Measurements from ENCODE around the gene PTPRC. TPM values are rescaled to one million over a fixed set of nuclear protein-coding genes. Genes with fewer than 3 reads are reported as not detected.

The PTPRC gene
- polyA plus RNA-seq, 1 donor (not counting 4 experiments of a cell fraction or from before 2014, with no cell fraction given): not detected

DNA sequence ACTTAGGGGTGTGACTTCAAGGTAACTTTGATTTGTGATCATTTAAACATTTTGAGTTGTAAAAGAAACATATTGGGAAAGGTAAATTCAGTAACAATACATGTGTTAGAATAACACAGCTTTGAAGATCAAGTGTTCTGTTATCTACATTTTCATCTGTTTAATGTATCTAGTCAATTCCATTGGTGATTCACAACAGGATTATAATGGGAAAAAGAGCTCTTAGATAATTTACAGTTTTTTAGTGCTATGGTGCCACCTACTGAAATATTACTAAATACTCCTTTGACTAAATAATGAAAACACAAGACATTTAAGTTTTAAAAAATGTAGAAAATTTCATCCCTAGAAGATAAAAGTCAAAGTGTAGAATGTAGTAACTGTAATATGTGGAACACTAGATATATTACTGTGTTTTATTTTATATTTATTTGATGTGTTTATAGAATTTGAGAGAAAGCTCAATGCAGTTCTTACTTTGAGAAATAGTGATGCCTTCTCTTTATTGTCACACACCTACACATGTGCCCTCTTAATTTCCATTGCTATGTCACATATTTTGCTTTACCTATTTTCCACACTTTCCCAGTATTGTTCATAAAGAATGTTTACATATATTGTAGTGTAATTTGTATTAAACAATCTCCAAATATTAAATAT lies 47.4 kb downstream of the PTPRC start:
- H3K9me1 ChIP-seq (ENCODE audit: control insufficient read depth, extremely low read depth, insufficient read depth, low read length): no peaks in the 10 kb centered on the region
- no peaks in the 10 kb centered on the region for H4K20me1 ChIP-seq (ENCODE audit: control insufficient read depth, extremely low read depth, insufficient read depth, low read length)
- dilution Hi-C loops (cut with MboI; ENCODE audit: extremely low pct_ligation_motif_present, low sequenced_read_pairs): no loop called here
- H3K27me3 ChIP-seq (ENCODE audit: control insufficient read depth, extremely low read depth, insufficient read depth, low read length): no peaks in the 10 kb centered on the region
- no peak overlapping the region for H3K9ac ChIP-seq (ENCODE audit: control insufficient read depth, extremely low read depth, insufficient read depth, low read length)
- no peak overlapping the region for H3K4me2 ChIP-seq (ENCODE audit: control insufficient read depth, extremely low read depth, insufficient read depth, low read depth, low read length)
- no peak overlapping the region for H2AFZ ChIP-seq (ENCODE audit: control insufficient read depth, low read length)
- H3K4me3 ChIP-seq (ENCODE audit: control insufficient read depth in 2 of 3, extremely low read depth in 1 of 3, insufficient read depth in 2 of 3, low read depth in 1 of 3, low read length in 3 of 3): no peak overlapping the region
- DNase-seq (ENCODE audit: low read depth, low spot score): no peak
- TF ChIP-seq, protein P1, sequence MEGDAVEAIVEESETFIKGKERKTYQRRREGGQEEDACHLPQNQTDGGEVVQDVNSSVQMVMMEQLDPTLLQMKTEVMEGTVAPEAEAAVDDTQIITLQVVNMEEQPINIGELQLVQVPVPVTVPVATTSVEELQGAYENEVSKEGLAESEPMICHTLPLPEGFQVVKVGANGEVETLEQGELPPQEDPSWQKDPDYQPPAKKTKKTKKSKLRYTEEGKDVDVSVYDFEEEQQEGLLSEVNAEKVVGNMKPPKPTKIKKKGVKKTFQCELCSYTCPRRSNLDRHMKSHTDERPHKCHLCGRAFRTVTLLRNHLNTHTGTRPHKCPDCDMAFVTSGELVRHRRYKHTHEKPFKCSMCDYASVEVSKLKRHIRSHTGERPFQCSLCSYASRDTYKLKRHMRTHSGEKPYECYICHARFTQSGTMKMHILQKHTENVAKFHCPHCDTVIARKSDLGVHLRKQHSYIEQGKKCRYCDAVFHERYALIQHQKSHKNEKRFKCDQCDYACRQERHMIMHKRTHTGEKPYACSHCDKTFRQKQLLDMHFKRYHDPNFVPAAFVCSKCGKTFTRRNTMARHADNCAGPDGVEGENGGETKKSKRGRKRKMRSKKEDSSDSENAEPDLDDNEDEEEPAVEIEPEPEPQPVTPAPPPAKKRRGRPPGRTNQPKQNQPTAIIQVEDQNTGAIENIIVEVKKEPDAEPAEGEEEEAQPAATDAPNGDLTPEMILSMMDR (optimal IDR thresholded peaks at IDR 0.05 in 1 of 3, IDR thresholded peaks at IDR 0.05 in 1 of 3, conservative IDR thresholded peaks at IDR 0.05 in 1 of 3; ENCODE audit: extremely low read depth in 1 of 3, insufficient read depth in 2 of 3, low read length in 3 of 3): no peak
- TF ChIP-seq EZH2 (IDR thresholded peaks at IDR 0.05; ENCODE audit: low read length): no peak
- FAIRE-seq: peak; percentile 52
- H3K36me3 ChIP-seq (ENCODE audit: control insufficient read depth in 2 of 2, extremely low read depth in 1 of 2, insufficient read depth in 2 of 2, low read length in 2 of 2): no peaks in the 10 kb centered on the region
- no peak overlapping the region for H3K27ac ChIP-seq (ENCODE audit: control insufficient read depth, insufficient read depth, low read length)
- no peaks in the 10 kb centered on the region for H3K9me3 ChIP-seq (ENCODE audit: control insufficient read depth, low read depth, low read length)
- H3K79me2 ChIP-seq (ENCODE audit: control insufficient read depth, insufficient read depth, low read length): no peaks in the 10 kb centered on the region
- peaks cover 3% of the 10 kb centered on the region for H3K4me1 ChIP-seq (ENCODE audit: control insufficient read depth, extremely low read depth, insufficient read depth, low read length)

DNA sequence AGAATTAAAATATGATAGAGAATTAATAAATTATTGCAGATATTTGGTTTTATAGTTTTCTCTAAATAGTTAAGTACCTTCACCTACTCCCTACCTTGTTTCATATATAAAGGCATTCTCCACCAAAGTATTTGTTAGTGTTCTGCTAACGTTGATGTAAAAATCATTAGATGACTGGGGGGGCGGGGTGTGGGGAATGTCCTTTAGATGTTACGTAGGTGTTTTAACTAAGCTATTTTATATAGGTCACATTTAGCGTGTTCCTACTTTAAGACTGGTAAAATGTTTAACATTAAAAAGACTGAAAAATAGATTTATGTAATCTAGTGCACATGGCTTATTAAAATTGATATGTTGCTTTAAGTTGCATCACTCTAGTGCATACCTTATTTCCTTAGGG lies 48.6 kb downstream of the PTPRC start:
- H3K27ac ChIP-seq (ENCODE audit: control insufficient read depth, insufficient read depth, low read length): no peak overlapping the region
- H4K20me1 ChIP-seq (ENCODE audit: control insufficient read depth, extremely low read depth, insufficient read depth, low read length): no peaks in the 10 kb centered on the region
- no peak overlapping the region for H3K4me2 ChIP-seq (ENCODE audit: control insufficient read depth, extremely low read depth, insufficient read depth, low read depth, low read length)
- no peaks in the 10 kb centered on the region for H3K4me1 ChIP-seq (ENCODE audit: control insufficient read depth, extremely low read depth, insufficient read depth, low read length)
- no peak for FAIRE-seq
- dilution Hi-C loops (cut with MboI; ENCODE audit: extremely low pct_ligation_motif_present, low sequenced_read_pairs): no loop called here
- no peak for DNase-seq (ENCODE audit: low read depth, low spot score)
- H3K9me3 ChIP-seq (ENCODE audit: control insufficient read depth, low read depth, low read length): no peaks in the 10 kb centered on the region
- H3K36me3 ChIP-seq (ENCODE audit: control insufficient read depth in 2 of 2, extremely low read depth in 1 of 2, insufficient read depth in 2 of 2, low read length in 2 of 2): no peaks in the 10 kb centered on the region
- H2AFZ ChIP-seq (ENCODE audit: control insufficient read depth, low read length): no peak overlapping the region
- TF ChIP-seq, protein P1 (optimal IDR thresholded peaks at IDR 0.05 in 1 of 3, IDR thresholded peaks at IDR 0.05 in 1 of 3, conservative IDR thresholded peaks at IDR 0.05 in 1 of 3; ENCODE audit: extremely low read depth in 1 of 3, insufficient read depth in 2 of 3, low read length in 3 of 3): no peak
- TF ChIP-seq EZH2 (IDR thresholded peaks at IDR 0.05; ENCODE audit: low read length): no peak
- H3K9ac ChIP-seq (ENCODE audit: control insufficient read depth, extremely low read depth, insufficient read depth, low read length): no peak overlapping the region
- no peaks in the 10 kb centered on the region for H3K9me1 ChIP-seq (ENCODE audit: control insufficient read depth, extremely low read depth, insufficient read depth, low read length)
- H3K79me2 ChIP-seq (ENCODE audit: control insufficient read depth, insufficient read depth, low read length): no peaks in the 10 kb centered on the region
- no peak overlapping the region for H3K4me3 ChIP-seq (ENCODE audit: control insufficient read depth in 2 of 3, extremely low read depth in 1 of 3, insufficient read depth in 2 of 3, low read depth in 1 of 3, low read length in 3 of 3)
- H3K27me3 ChIP-seq (ENCODE audit: control insufficient read depth, extremely low read depth, insufficient read depth, low read length): no peaks in the 10 kb centered on the region

Data from keratinocyte (primary cell).